T-helper 1 cell treated with Interleukin-12 subunit alpha and Interleukin-12 subunit beta and Interleukin-4 antibody, amounts not matched to agents 30 μg/mL and 1 μg/mL, for 36 hours (primary cell): ENCODE results near the gene RIMS4.

Source experiments
- H3K27ac Mint-ChIP-seq: one replicate; pipeline ENCODE4 v1.8.0; 2021; ENCODE audit warnings: mild to moderate bottlenecking, mixed read lengths
- H3K27me3 Mint-ChIP-seq: one replicate; pipeline ENCODE4 v1.8.0; 2021; ENCODE audit warnings: low read depth, mixed read lengths
- H3K36me3 Mint-ChIP-seq: one replicate; pipeline ENCODE4 v1.8.0; 2021; ENCODE audit warnings: low read depth, mixed read lengths
- H3K4me1 Mint-ChIP-seq: one replicate; pipeline ENCODE4 v1.8.0; 2021; ENCODE audit warnings: low read depth, mixed read lengths
- H3K4me3 Mint-ChIP-seq: one replicate; pipeline ENCODE4 v1.8.0; 2021; ENCODE audit warnings: mild to moderate bottlenecking, moderate library complexity, mixed read lengths
- H3K9me3 Mint-ChIP-seq: one replicate; pipeline ENCODE4 v1.8.0; 2021; ENCODE audit warnings: mixed read lengths

Gene RIMS4

GRCh38 chr20:44814937-44815336, 4.6 kb upstream of the RIMS4 start:
- H3K27me3 Mint-ChIP-seq: peaks cover 36% of the 10 kb centered on the region
- no peaks in the 10 kb centered on the region for H3K36me3 Mint-ChIP-seq
- no peak overlapping the region for H3K27ac Mint-ChIP-seq
- H3K9me3 Mint-ChIP-seq: no peaks in the 10 kb centered on the region
- no peaks in the 10 kb centered on the region for H3K4me1 Mint-ChIP-seq
- H3K4me3 Mint-ChIP-seq: no peak overlapping the region

GRCh38 chr20:44811150-44811685, 872 bp upstream of the RIMS4 start:
- Mint-ChIP-seq H3K4me1 (no peaks in the 10 kb centered on the region), H3K4me3 (peak overlapping the region; percentile 23), H3K27ac (no peak overlapping the region), H3K9me3 (no peaks in the 10 kb centered on the region), H3K27me3 (peaks cover 67% of the 10 kb centered on the region), H3K36me3 (no peaks in the 10 kb centered on the region)

- H3K27ac Mint-ChIP-seq: no peak overlapping the region
- H3K36me3 Mint-ChIP-seq: no peaks in the 10 kb centered on the region
- no peaks in the 10 kb centered on the region for H3K4me1 Mint-ChIP-seq
- H3K9me3 Mint-ChIP-seq: no peaks in the 10 kb centered on the region
- no peak overlapping the region for H3K4me3 Mint-ChIP-seq
- H3K27me3 Mint-ChIP-seq: peaks cover 69% of the 10 kb centered on the region
Measured at GRCh38 chr20:44810061-44810390, 320 bp downstream of the RIMS4 start.

- H3K36me3 Mint-ChIP-seq: no peaks in the 10 kb centered on the region
- no peaks in the 10 kb centered on the region for H3K9me3 Mint-ChIP-seq
- peaks cover 74% of the 10 kb centered on the region for H3K27me3 Mint-ChIP-seq
- peak overlapping the region; percentile 10 for H3K4me3 Mint-ChIP-seq
- H3K4me1 Mint-ChIP-seq: no peaks in the 10 kb centered on the region
- no peak overlapping the region for H3K27ac Mint-ChIP-seq
Measured at GRCh38 chr20:44809380-44810060, 826 bp downstream of the RIMS4 start.

- H3K4me3 Mint-ChIP-seq: no peak overlapping the region
- no peak overlapping the region for H3K27ac Mint-ChIP-seq
- no peaks in the 10 kb centered on the region for H3K9me3 Mint-ChIP-seq
- peaks cover 71% of the 10 kb centered on the region for H3K27me3 Mint-ChIP-seq
- no peaks in the 10 kb centered on the region for H3K36me3 Mint-ChIP-seq
- H3K4me1 Mint-ChIP-seq: no peaks in the 10 kb centered on the region
Measured at GRCh38 chr20:44807684-44808056, 2.7 kb downstream of the RIMS4 start.

GRCh38 chr20:44807051-44807683, 3.2 kb downstream of the RIMS4 start:
- Mint-ChIP-seq H3K9me3 (no peaks in the 10 kb centered on the region), H3K4me3 (no peak overlapping the region), H3K36me3 (no peaks in the 10 kb centered on the region), H3K27ac (no peak overlapping the region), H3K4me1 (no peaks in the 10 kb centered on the region), H3K27me3 (peaks cover 66% of the 10 kb centered on the region)

- Mint-ChIP-seq H3K9me3 (no peaks in the 10 kb centered on the region), H3K27me3 (peaks cover 58% of the 10 kb centered on the region), H3K36me3 (no peaks in the 10 kb centered on the region), H3K27ac (no peak overlapping the region), H3K4me3 (no peak overlapping the region), H3K4me1 (no peaks in the 10 kb centered on the region)
Measured at GRCh38 chr20:44805979-44806620, 4.2 kb downstream of the RIMS4 start.

GRCh38 chr20:44805335-44805978, 4.9 kb downstream of the RIMS4 start:
- Mint-ChIP-seq H3K4me1 (no peaks in the 10 kb centered on the region), H3K4me3 (no peak overlapping the region), H3K36me3 (no peaks in the 10 kb centered on the region), H3K9me3 (no peaks in the 10 kb centered on the region), H3K27ac (no peak overlapping the region), H3K27me3 (peaks cover 53% of the 10 kb centered on the region)

GRCh38 chr20:44803383-44803941, 6.9 kb downstream of the RIMS4 start:
- H3K27ac Mint-ChIP-seq: no peak overlapping the region
- H3K36me3 Mint-ChIP-seq: no peaks in the 10 kb centered on the region
- H3K4me1 Mint-ChIP-seq: no peaks in the 10 kb centered on the region
- no peaks in the 10 kb centered on the region for H3K9me3 Mint-ChIP-seq
- H3K27me3 Mint-ChIP-seq: peaks cover 39% of the 10 kb centered on the region
- no peak overlapping the region for H3K4me3 Mint-ChIP-seq

- no peaks in the 10 kb centered on the region for H3K36me3 Mint-ChIP-seq
- H3K27ac Mint-ChIP-seq: no peak overlapping the region
- H3K4me3 Mint-ChIP-seq: no peak overlapping the region
- H3K4me1 Mint-ChIP-seq: no peaks in the 10 kb centered on the region
- H3K27me3 Mint-ChIP-seq: peaks cover 35% of the 10 kb centered on the region
- H3K9me3 Mint-ChIP-seq: no peaks in the 10 kb centered on the region
Measured at GRCh38 chr20:44802702-44803101, 7.6 kb downstream of the RIMS4 start.

- Mint-ChIP-seq H3K9me3 (no peaks in the 10 kb centered on the region), H3K4me1 (no peaks in the 10 kb centered on the region), H3K36me3 (no peaks in the 10 kb centered on the region)
Measured at GRCh38 chr20:44800391-44801046, 9.8 kb downstream of the RIMS4 start.

GRCh38 chr20:44799691-44800090, 10.7 kb downstream of the RIMS4 start:
- H3K9me3 Mint-ChIP-seq: no peaks in the 10 kb centered on the region
- H3K4me3 Mint-ChIP-seq: no peak overlapping the region
- H3K36me3 Mint-ChIP-seq: no peaks in the 10 kb centered on the region
- H3K4me1 Mint-ChIP-seq: no peaks in the 10 kb centered on the region
- peaks cover 27% of the 10 kb centered on the region for H3K27me3 Mint-ChIP-seq
- no peak overlapping the region for H3K27ac Mint-ChIP-seq

More at GRCh38 chr20:44800391-44801046, 9.8 kb downstream of the RIMS4 start:
- Mint-ChIP-seq H3K4me3 (no peak overlapping the region), H3K27me3 (peaks cover 31% of the 10 kb centered on the region), H3K27ac (no peak overlapping the region)

- no peaks in the 10 kb centered on the region for H3K36me3 Mint-ChIP-seq
- H3K4me1 Mint-ChIP-seq: no peaks in the 10 kb centered on the region
- peaks cover 15% of the 10 kb centered on the region for H3K27me3 Mint-ChIP-seq
- H3K27ac Mint-ChIP-seq: no peak overlapping the region
- H3K9me3 Mint-ChIP-seq: no peaks in the 10 kb centered on the region
- H3K4me3 Mint-ChIP-seq: no peak overlapping the region
Measured at GRCh38 chr20:44796758-44797457, 13.4 kb downstream of the RIMS4 start.

GRCh38 chr20:44796311-44796710, 14.0 kb downstream of the RIMS4 start:
- peaks cover 15% of the 10 kb centered on the region for H3K27me3 Mint-ChIP-seq
- H3K36me3 Mint-ChIP-seq: no peaks in the 10 kb centered on the region
- H3K4me3 Mint-ChIP-seq: no peak overlapping the region

More at GRCh38 chr20:44796311-44796710, 14.0 kb downstream of the RIMS4 start:
- no peaks in the 10 kb centered on the region for H3K9me3 Mint-ChIP-seq
- H3K4me1 Mint-ChIP-seq: no peaks in the 10 kb centered on the region
- H3K27ac Mint-ChIP-seq: no peak overlapping the region
